ENCODE results near the gene INPP5D.

DNA sequence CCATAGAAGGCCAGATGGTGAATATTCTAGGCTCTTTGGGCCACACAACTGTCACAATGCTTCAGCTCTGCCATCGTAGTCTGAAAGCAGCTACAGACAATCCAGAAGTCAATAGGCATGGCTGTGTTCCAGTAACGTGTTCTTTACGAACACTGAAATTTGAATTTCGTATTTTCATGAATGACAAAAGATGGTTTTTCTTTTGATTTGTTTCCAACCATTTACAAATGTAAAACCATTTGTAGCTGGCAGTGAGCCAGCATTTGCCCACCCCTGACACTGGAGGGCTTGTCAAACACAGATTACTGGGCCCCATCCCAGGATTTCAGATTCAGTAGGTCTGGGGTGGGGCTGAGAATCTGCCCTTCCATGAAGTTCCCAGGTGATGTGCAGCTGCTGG, 108.3 kb downstream of the INPP5D start:
- TF ChIP-seq, protein P1, sequence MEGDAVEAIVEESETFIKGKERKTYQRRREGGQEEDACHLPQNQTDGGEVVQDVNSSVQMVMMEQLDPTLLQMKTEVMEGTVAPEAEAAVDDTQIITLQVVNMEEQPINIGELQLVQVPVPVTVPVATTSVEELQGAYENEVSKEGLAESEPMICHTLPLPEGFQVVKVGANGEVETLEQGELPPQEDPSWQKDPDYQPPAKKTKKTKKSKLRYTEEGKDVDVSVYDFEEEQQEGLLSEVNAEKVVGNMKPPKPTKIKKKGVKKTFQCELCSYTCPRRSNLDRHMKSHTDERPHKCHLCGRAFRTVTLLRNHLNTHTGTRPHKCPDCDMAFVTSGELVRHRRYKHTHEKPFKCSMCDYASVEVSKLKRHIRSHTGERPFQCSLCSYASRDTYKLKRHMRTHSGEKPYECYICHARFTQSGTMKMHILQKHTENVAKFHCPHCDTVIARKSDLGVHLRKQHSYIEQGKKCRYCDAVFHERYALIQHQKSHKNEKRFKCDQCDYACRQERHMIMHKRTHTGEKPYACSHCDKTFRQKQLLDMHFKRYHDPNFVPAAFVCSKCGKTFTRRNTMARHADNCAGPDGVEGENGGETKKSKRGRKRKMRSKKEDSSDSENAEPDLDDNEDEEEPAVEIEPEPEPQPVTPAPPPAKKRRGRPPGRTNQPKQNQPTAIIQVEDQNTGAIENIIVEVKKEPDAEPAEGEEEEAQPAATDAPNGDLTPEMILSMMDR (IDR thresholded peaks at IDR 0.05; ENCODE audit: borderline replicate concordance, extremely low read depth, low read length, poor library complexity, severe bottlenecking), result no peak
- TF ChIP-seq EZH2 (IDR thresholded peaks at IDR 0.05; ENCODE audit: borderline replicate concordance, low read depth, low read length, severe bottlenecking), result no peak
